HG03571 (cell line): ENCODE measurements around the gene MBP.
"Not testable (repeated sequence)": the region's sequence is repeated elsewhere in the genome, so short reads cannot be mapped to it uniquely, and the experiment has no call there.

ENCODE experiments used
- ATAC-seq: cut with Tn5 transposase; IDR thresholded peaks from one replicate; pipeline ENCODE4 v1.9.1; 2021; ENCODE audit not compliant: unreplicated experiment

MBP gene

DNA sequence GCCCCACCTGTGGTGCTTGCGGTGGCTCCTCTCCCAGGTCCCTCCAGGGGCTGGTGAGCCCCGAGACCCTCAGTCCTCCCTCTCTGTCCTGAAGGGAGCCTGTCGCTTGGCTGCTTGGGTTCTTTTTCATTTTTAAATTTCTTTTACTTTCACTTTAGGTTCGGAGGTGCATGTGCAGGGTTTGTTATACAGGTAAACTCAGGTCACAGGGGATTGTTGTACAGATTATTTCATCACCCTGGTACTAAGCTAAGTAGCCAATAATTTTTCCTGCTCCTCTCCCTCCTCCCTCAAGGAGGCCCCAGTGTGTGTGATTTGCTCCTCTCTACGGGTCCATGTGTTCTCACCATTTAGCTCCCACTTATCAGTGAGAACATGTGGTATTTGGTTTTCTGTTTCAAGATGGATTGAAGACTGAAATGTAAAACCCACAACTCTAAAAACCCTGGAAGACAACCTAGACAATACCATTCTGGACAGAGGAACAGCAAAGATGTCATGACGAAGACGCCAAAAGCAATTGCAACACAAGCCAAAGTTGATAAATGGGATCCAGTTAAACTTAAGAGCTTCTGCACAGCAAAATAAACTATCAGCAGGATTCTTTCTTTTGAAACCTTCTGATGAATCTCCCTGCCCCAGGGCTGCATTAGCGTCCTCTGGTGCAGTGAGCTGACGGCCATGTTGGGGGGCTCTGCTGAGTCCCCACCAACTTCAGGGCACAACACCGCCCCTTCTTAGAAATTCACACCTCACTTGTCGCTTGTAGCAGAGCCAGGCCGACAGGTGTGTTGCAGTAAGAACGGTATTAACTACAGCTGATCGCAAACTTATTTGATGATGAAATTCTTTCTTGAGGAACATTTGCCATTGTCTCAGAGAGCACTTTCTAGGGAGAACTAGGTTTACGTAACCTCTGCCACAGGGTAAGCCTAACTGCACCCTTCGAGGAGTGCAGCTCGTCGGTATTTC, 174.9 kb downstream of the MBP start:
- no peak for ATAC-seq

DNA sequence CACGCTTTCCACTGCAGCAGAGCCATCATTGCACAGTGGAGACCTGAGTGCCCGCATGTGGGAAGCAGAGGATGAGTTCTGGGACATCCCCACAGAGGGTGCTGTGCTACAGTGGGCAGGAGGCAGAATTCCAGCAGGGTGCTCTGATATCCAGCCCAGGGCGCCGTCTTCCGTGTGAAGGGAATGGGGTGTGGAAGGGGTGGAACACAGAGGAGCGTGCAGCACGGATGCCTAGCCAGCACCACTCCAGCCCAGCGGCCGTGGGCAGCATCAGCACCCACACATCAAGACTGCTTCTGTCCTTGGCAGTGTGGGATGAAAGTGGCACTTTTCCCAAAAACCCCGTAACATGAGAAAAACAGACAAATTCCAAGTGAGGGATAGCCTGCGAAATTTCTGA, 175.9 kb downstream of the MBP start:
- ATAC-seq = no peak

DNA sequence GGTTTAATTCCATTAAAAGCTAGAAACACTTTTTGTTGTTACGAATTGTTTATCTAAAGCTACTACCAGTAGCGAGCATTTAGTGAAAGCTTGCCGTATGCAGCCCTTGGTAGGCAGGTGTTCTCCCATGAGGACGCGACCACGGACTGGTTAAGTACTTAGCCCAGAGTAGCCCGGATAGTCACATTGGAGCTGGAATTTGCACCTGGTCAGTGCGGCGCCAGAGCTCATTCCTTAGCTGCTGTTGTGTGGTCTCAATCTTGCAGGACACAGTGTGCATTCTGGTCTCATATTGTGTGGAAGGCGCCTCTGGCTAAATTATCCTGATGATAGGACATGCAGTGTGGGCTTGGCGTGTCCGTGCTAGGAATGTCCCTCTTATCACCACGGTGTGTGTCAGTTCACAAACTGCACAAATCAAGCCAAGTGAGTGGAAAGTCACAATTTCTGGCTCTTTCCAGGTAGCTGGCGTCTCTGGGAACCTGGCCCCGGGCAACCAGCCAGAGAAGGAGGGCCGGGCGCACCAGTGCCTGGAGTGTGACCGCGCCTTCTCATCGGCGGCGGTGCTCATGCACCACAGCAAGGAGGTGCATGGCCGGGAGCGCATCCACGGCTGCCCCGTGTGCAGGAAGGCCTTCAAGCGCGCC, 176.9 kb downstream of the MBP start:
- no peak for ATAC-seq

DNA sequence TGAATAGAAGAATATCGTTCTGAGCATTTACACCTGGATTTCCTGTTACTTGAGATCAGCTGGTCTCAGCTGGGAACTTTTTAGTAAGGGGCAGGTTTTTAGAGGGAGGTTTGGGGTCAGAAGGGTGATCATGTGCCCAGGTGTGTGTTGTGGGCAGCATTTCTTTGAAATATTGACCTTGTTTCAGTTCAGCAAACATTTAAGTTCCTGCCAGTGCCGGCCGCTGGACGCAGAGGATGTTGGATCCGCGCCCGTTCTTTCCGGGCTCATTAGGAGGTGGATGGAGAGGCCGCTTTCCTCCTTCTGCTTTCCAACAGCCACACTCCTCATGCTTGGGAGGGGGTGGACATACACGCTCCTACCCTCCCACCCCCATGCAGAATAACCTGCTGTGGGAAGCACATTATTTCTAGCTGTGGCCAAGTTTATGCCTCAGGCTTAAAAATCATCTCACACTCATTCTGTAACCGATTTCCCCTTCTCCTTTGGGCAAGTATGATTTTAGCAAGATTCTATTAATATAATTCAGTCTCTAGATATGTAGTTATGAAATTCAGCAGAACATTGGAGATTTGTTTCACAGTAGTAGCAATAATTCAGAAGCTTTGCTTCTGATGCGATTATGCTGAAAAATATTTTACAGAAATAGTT, 178.9 kb downstream of the MBP start:
- ATAC-seq = no peak

DNA sequence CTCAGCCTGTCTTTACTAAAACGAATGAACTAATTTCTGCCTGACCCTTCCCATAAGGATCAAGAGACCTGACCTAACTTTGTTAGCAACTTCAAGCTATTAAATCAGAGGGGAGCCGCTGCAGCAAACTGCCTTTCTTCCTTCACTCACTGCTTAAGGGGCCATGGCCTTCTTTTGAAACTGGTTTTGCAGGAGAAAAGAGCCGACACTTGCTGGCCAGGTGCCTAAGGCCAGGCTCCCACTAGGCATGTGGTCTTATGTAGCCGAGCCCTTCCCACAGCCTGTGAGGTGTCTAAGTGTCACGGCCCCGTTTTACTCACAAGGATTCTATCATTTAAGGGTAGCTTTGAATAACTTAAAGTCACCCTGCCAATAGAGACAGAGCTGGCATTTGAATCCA, 179.4 kb downstream of the MBP start:
- ATAC-seq = no peak

DNA sequence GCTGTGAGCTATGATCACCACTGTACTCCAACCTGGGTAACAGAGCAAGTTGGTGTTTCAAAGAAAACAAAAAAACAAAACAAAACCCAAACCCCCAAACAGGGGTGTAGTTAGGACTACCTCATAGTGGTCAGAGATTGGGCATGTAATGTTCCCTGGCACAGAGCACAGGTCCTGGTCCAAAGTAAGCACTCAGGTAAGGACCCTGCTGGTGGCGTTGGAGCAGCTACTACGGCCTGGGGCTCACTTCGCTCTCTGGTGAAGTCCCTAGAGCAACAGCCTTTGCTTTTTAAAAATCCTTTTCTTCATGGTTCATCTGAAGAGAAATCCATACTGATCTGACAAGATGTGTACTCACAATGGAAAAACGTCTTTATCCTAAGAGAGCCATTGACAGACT, 179.8 kb downstream of the MBP start:
- no peak for ATAC-seq

DNA sequence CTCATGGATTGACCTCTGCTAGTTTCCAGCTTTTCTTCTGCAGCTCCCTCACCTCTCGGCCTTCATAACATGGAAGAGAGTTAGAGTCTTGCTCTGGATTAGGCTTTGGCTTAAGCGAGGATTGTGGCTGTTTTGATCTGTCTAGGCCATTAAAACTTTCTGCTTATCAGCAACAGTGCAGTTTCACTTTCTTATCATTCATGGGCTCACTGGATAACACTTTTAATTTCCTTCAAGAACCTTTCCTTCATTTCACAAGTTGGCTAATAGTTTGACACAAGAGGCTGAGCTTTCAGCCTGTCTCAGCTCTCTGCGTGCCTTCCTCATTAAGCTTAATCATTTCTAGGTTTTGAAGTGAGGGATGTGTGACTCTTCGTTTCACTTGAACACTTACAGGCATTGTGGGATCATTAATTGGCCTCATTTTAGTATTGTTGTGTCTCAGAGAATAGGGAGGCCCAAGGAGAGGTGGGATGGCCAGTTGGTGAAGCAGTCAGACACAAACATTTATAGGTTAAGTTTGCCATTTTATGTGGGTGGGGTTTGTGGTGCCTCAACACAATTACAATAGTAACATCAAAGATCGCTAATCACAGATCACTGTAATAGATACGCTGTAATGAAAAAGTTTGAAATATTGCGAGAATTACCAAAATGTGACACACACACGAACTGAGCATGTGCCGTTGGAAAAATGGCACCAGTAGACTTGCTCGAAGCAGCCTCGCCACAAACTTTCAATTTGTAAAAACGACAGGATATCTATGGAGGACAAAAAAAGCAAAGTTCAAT, 180.9 kb downstream of the MBP start:
- ATAC-seq = no peak

DNA sequence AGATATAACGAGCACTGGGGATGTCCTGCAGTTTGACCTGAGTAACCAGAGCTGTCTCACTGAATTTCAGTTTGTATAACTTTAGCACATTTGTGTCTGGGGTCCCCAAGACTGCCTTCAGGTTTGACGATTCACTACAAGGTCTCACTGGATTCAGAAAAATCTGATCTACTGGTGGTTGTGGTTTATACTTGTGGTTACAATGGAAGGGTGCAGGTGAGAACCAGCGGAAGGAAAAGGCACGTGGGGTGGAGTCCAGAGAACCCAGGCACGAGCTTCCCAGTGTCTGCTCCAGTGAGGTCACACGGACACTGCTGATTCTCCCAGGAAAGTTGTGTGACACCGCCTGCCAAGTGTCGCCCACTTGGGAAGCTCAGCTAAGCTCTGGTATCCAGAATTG, 184.2 kb downstream of the MBP start:
- no peak for ATAC-seq

DNA sequence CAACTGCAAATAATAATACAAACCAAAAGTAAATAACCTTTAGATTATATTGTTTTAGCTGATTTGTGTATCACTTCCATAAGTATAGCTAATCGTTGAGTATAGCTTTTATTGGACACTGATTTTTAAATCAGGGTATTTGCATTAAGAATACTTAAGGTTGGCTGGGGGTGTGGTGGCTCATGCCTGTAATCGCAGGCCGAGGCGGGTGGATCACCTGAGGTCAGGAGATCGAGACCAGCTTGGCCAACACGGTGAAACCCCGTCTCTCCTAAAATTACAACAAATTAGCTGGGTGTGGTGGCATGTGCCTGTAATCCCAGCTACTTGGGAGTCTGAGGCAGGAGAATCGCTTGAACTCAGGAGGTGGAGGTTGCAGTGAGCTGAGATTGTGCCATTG, 188.2 kb downstream of the MBP start:
- not testable (repeated sequence) for ATAC-seq

DNA sequence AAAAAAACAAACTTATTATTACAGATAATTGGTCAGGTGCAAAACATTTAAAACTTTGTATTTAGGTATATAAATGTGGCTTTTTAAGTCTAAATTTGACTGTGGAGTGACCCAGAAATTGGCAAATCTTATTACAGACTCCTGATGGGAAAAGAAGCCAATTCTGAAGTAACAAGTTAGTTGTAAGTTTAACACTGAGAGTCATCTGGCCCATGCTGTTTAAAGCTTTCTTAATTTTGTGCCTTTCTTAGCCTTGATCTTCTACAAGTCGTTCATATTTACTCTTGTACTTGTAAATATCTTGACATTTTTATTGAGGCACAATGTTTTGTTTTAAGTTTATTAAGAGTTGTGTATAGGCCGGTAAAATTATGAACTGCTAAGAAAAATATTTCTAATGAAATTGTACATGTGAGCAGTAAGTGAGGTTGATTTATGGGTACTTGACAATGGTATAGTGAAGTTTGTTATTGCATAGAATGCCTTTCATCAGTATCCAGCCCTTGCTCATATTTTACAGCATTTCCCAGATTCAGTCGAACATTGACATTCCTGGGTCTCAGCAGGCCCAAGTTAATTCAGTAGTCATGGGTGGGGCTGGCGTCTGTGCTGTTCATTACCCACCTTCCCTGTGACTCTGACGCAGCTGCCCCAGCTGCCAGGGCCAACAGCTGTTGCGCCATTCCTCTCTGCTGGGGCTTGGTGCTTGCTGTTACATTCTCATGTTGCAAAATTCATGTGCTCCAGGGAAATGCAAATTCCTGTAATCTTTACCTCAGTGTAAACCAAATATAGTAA, 188.8 kb downstream of the MBP start:
- ATAC-seq = no peak

DNA sequence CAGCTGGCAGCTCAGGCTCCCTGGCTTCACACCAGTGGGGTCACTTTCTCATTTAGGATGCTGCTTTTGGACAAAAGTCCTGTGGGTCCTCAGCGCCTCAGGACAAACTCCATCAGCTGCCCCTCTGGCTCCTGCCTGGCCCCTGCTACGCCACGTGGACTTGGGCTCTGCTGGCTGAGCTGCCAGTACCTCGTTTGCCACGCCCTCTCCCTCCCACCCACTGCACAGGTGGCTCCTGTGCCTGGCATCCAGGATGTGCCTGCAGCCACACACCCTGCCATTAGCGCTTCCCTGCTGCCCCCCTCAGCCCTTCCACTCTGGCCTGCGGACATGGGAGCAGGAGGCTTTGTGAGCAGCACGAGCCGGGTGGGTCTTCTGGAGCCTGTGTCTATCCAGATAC, 191.3 kb downstream of the MBP start:
- ATAC-seq = no peak

DNA sequence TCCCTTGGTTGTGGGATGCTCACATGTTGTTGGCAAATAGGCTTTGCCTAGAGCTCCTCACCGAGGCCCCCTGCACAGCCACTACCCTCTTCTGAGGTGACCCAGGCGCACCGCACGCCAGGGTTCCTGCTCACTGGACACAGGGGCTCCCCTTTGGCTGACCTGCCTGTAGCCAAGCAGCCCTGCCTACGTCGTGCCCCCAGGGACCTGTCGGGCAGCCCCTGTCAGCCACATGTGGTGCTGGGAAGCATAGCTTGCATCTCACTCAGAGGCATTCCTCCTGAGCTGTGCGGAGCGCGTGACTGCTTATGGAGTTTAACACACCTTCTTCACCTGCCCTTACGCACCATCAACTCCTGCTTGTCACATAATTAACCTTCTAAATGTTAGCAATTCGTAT, 194.0 kb downstream of the MBP start:
- no peak for ATAC-seq

DNA sequence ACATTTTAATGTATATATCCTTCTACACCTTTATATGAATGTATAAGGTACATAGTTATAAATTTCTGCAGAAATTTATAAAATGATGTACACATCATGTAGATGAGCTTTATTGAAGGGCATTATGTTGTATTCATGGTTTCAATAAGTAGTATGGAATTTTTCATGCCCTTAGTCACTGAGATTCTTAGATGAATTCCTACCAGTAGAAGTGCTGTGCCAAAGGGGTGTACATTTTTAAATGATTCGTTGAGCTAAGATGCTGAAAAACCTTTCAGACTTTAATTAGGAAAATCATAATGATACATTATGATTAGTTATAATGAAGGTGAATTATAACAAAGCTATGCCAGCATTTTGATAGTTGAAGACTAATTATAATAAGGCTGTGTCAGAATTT, 195.0 kb downstream of the MBP start:
- ATAC-seq = no peak

DNA sequence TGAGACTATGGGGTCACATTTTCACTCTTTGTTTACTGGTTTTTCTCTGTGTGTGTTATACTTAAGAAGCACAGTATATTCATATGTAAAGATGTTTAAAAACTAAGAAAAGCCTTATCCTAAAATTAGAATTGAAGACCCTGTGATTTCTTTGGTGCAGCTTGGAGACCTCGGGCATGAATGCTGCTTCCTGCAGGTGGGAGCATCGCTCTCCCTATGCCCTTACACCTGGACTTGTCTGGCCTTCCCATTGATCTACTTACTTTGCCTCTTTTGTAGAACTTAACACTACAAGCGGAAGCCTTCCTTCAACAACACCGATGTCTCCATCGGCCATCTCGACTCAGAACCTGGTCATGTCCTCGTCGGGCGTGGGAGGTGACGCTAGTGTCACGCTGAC, 195.7 kb downstream of the MBP start:
- ATAC-seq = no peak

DNA sequence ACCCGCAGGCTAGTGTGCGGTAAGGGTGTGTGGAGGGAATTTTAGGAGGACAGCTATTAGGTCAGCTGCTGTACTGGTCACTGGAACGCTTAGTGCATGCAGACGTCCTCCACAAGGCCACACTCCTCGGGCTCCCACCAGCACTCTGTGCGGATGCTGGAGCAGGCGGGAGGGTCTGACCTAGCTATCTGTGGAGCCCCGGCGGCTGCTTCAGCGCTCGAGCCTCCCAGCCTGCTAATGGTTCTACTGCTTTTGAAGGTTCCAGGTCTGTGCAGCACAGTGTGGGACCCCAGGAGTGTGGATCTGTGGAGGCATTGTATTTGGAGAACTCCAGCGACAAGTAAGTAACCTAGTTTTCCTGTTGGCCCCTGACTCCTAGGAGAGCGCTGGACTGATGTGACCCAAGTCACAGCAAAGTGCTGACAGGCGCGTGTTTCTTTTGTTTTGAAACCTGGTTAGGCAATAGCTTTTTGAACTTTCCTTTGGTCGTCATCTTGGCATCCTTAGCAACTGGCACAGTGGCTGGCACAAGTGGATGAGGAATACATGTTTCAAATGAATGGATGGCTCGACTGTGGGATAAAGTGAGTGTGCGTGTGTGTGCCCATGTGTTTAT, 196.8 kb downstream of the MBP start:
- no peak for ATAC-seq

DNA sequence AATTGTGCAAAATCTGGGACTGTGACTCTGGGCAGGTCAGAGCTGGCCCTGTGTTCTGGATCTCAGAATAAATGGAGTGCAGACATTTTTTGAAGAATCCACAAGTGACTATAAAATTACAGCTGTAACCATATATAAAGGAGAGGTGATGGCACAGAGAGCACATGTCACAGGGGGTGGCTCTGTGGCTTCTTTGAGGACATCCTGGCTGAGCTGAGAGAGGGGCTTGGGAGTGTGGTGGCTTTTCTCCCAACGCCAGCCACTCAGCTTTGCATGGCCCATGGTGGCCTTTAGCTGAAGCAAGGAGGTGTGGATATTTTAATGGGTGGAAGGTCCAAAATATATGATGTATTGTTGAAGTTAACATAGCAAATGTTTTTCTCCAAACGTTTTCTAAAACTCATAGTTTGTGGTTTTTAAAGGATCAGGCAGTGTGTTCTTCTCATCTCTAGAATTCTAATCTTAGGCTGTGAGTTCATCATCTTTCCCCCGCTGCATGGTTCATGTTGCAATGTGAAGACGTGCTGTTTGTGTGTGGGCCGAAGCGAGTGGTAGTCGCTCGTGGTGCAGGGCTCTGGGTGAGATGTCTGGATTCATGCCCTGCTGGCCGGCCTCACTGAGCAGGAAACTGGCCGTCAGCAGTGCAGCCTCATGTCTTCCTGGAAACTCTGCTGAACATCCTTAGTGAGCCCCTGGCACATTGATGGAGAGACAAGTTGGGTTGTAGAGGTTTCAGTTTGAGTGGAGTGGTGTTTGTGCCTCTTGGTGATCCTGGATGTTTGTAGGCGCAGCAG, 200.4 kb downstream of the MBP start:
- no peak for ATAC-seq

DNA sequence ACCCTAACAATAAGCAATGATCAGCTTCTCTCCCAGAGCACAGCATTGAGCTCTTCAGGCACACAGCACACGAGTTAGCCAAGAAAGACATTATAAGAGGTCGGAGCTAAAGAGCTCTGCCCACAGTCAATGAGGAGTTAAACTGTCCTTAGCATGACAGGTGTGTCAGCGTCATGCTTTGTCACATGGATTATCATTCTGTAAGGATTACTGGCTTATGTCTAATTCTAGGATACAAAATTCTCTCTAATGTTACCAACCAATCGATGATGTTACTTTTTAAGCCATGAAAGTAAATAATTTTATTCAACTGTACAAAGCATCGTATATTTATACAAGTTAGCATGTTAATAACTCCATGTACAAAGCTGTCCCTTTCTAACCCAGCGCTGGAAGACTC, 201.4 kb downstream of the MBP start:
- no peak for ATAC-seq
